ENCODE data around the gene ITGB8. TPM values are rescaled to one million over a fixed set of nuclear protein-coding genes. Genes with fewer than 3 reads are reported as not detected.

The ITGB8 gene
- total RNA-seq, 2 donors from 2014 or later = 9.5 to 11.9 TPM

DNA sequence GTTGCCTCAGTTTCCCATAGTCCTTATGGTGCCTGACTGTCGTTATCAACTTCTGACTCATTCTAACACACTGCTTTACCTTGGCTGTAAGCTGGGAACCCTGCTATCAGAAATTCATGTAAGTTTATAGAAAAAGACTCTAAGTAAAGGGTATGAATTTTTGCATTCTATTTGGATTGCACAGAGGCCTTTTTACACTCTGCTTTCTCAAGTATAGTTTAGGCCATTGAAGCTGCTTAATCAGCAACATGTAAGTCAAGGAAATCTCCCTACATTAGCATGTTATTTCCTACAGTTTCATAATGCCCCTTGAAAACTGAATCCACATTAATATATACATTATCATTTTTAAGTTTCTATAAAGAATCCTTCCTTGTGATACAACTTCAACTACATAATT lies 17.1 kb upstream of the ITGB8 start:
- Histone ChIP-seq H3K36me3 (no peaks in the 10 kb centered on the region), H3K4me1 (ENCODE audit: control insufficient read depth in 1 of 2, low read depth in 2 of 2) (no peaks in the 10 kb centered on the region), H3K9me3 (no peaks in the 10 kb centered on the region), H3K27me3 (replicated peaks; ENCODE audit: insufficient read depth) (no peaks in the 10 kb centered on the region), H3K4me3 (no peak overlapping the region), H3K27ac (no peak overlapping the region)
- TF ChIP-seq, protein P1, sequence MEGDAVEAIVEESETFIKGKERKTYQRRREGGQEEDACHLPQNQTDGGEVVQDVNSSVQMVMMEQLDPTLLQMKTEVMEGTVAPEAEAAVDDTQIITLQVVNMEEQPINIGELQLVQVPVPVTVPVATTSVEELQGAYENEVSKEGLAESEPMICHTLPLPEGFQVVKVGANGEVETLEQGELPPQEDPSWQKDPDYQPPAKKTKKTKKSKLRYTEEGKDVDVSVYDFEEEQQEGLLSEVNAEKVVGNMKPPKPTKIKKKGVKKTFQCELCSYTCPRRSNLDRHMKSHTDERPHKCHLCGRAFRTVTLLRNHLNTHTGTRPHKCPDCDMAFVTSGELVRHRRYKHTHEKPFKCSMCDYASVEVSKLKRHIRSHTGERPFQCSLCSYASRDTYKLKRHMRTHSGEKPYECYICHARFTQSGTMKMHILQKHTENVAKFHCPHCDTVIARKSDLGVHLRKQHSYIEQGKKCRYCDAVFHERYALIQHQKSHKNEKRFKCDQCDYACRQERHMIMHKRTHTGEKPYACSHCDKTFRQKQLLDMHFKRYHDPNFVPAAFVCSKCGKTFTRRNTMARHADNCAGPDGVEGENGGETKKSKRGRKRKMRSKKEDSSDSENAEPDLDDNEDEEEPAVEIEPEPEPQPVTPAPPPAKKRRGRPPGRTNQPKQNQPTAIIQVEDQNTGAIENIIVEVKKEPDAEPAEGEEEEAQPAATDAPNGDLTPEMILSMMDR (IDR thresholded peaks at IDR 0.05) = no peak
- DNase-seq (ENCODE audit: low spot score) (no peak), ATAC-seq (ENCODE audit: insufficient number of reproducible peaks, low FRiP score, low read depth) (no peak)

DNA sequence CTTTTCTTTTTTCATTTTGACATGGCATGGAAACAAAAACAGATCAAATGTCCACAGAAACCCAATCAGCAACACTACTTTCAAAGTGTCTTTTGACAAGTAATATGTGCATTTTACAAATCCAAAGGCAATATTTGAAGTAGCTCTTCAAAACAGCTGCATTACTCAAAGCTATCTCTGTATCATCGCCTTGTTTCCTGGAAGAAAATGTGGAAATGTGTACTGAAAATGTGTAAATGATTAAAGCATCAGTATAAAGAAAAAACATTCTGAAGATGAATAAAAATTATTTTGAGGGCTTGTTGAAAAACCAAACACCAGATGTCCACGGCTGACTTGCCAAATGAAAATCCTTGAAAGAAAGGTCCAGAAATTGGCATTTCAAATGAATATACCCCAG lies 16.5 kb upstream of the ITGB8 start:
- Histone ChIP-seq H3K27me3 (replicated peaks; ENCODE audit: insufficient read depth) (no peaks in the 10 kb centered on the region), H3K36me3 (no peaks in the 10 kb centered on the region), H3K4me1 (ENCODE audit: control insufficient read depth in 1 of 2, low read depth in 2 of 2) (no peaks in the 10 kb centered on the region), H3K4me3 (no peak overlapping the region), H3K9me3 (no peaks in the 10 kb centered on the region), H3K27ac (no peak overlapping the region)
- DNase-seq (ENCODE audit: low spot score) (no peak), ATAC-seq (ENCODE audit: insufficient number of reproducible peaks, low FRiP score, low read depth) (no peak)
- TF ChIP-seq, protein P1 (IDR thresholded peaks at IDR 0.05) = no peak

DNA sequence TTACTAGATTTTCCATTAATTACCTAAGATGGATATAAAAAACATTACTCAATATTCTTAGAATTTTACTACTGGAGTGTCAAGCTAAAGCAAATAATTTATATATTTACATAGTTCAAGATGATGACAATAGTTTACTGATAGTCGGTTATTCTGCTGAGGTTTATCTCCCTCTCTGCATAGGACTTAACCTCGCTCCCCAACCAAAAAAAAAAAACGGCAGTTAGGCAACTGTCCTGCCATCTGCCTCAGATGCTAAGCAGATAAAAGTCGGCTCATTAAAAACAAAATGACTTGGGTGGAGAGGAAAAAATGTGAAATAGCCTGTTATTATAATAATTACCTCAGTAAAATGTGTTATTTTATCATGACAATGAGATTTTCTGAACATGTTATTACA lies 14.0 kb upstream of the ITGB8 start:
- Histone ChIP-seq H3K9me3 (no peaks in the 10 kb centered on the region), H3K36me3 (no peaks in the 10 kb centered on the region), H3K4me1 (ENCODE audit: control insufficient read depth in 1 of 2, low read depth in 2 of 2) (no peaks in the 10 kb centered on the region), H3K4me3 (no peak overlapping the region), H3K27me3 (replicated peaks; ENCODE audit: insufficient read depth) (no peaks in the 10 kb centered on the region), H3K27ac (no peak overlapping the region)
- no peak for DNase-seq (ENCODE audit: low spot score)
- TF ChIP-seq, protein P1 (IDR thresholded peaks at IDR 0.05) = no peak
- ATAC-seq (ENCODE audit: insufficient number of reproducible peaks, low FRiP score, low read depth) = no peak

DNA sequence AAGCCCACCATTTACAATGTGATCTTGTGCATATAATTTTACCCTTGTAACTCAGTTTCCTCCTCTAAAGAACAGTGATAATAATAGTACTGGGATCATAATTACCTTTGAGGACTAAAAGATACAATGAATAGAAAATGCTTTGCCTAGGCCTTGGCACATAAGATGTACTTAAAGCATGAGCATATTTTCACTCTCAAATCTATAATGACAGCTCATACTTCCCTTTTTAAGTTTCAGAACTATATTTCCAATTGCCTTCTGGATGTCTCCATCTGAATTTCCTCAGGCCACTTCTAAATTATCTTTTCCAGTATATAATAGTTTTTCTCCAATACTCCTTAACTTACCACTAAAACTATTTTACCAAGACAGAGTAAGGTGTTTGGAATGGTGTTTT lies 13.3 kb upstream of the ITGB8 start:
- DNase-seq (ENCODE audit: low spot score) = no peak
- H3K27me3 ChIP-seq (replicated peaks; ENCODE audit: insufficient read depth) = no peaks in the 10 kb centered on the region
- H3K9me3 ChIP-seq = no peaks in the 10 kb centered on the region
- H3K4me3 ChIP-seq = no peak overlapping the region
- no peak overlapping the region for H3K27ac ChIP-seq
- no peaks in the 10 kb centered on the region for H3K36me3 ChIP-seq
- H3K4me1 ChIP-seq (ENCODE audit: control insufficient read depth in 1 of 2, low read depth in 2 of 2) = no peaks in the 10 kb centered on the region
- no peak for ATAC-seq (ENCODE audit: insufficient number of reproducible peaks, low FRiP score, low read depth)
- TF ChIP-seq, protein P1 (IDR thresholded peaks at IDR 0.05) = no peak

DNA sequence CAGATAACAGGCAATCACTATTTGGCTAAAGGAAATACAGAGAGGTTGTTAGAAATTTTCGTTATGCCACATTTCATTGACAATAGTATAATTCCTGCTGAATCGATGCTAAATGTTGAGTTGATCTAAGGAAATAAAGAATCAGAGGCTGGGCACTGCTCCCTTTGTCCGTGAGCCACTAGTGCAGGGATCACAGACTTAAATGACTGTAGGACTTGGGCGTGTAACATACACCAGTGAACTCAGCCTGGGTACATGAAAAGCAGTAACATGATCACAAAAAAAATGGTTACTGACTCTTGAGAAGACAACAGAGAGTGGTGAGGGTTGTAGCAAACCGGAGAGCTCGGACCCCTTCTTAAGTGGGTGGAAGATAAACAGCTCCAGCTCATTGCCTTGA lies 11.8 kb upstream of the ITGB8 start:
- Histone ChIP-seq H3K9me3 (no peaks in the 10 kb centered on the region), H3K27ac (no peak overlapping the region), H3K4me1 (ENCODE audit: control insufficient read depth in 1 of 2, low read depth in 2 of 2) (no peaks in the 10 kb centered on the region), H3K36me3 (no peaks in the 10 kb centered on the region), H3K27me3 (replicated peaks; ENCODE audit: insufficient read depth) (no peaks in the 10 kb centered on the region), H3K4me3 (no peak overlapping the region)
- TF ChIP-seq, protein P1 (IDR thresholded peaks at IDR 0.05) = no peak
- no peak for DNase-seq (ENCODE audit: low spot score)
- ATAC-seq (ENCODE audit: insufficient number of reproducible peaks, low FRiP score, low read depth) = no peak

Measured in thoracic aorta (tissue), 2 donors.